Hepatocyte (in vitro differentiated cells): Measurements from ENCODE around the gene CFAP52. TPM values are rescaled to one million over a fixed set of nuclear protein-coding genes. Genes with fewer than 3 reads are reported as not detected.
"Not testable (repeated sequence)": the region's sequence is repeated elsewhere in the genome, so short reads cannot be mapped to it uniquely, and the experiment has no call there.

Source experiments
- DNase-seq: peaks from one replicate; pipeline ENCODE4 v3.0.0-alpha.2; 2016; ENCODE audit warnings: low spot score
- H2AFZ ChIP-seq: fragments of 200-600 bp; sonication (generic); 2 replicates; pipeline ENCODE4 v1.6.0; 2016; ENCODE audit warnings: antibody characterized with exemption, mild to moderate bottlenecking
- H3K27ac ChIP-seq: fragments of 200-600 bp; sonication (generic); 2 replicates; pipeline ENCODE4 v1.5.1; 2016; ENCODE audit warnings: mild to moderate bottlenecking
- H3K27me3 ChIP-seq: fragments of 200-600 bp; sonication (generic); 2 replicates; pipeline ENCODE4 v1.6.1; 2016
- H3K36me3 ChIP-seq: fragments of 200-600 bp; sonication (generic); replicated peaks from 2 replicates; pipeline ENCODE4 v1.5.1; 2016; ENCODE audit warnings: low read depth; ENCODE audit not compliant: insufficient read depth
- H3K4me1 ChIP-seq: fragments of 200-600 bp; sonication (generic); 2 replicates; pipeline ENCODE4 v1.5.1; 2016; ENCODE audit warnings: mild to moderate bottlenecking, moderate library complexity; ENCODE audit not compliant: insufficient read depth
- H3K4me2 ChIP-seq: fragments of 200-600 bp; sonication (generic); 2 replicates; pipeline ENCODE4 v1.6.0; 2016
- H3K4me3 ChIP-seq: fragments of 200-600 bp; sonication (generic); 2 replicates; pipeline ENCODE4 v1.5.1; 2016; ENCODE audit warnings: mild to moderate bottlenecking
- H3K79me2 ChIP-seq: fragments of 200-600 bp; sonication (generic); 2 replicates; pipeline ENCODE4 v1.6.0; 2017; ENCODE audit warnings: mild to moderate bottlenecking
- H3K9me2 ChIP-seq: fragments of 200-600 bp; sonication (generic); replicated peaks from 2 replicates; pipeline ENCODE4 v1.6.0; 2017; ENCODE audit warnings: mild to moderate bottlenecking; ENCODE audit not compliant: insufficient read depth
- H3K9me3 ChIP-seq: fragments of 200-600 bp; sonication (generic); 2 replicates; pipeline ENCODE4 v1.5.1; 2016; ENCODE audit warnings: low read depth, mild to moderate bottlenecking
- H4K20me1 ChIP-seq: fragments of 200-600 bp; sonication (generic); 2 replicates; pipeline ENCODE4 v1.6.0; 2016; ENCODE audit warnings: mild to moderate bottlenecking; ENCODE audit not compliant: insufficient read depth, poor library complexity, severe bottlenecking
- EZH2 ChIP-seq: fragments of 200-600 bp; sonication (generic); IDR thresholded peaks from 2 replicates; pipeline ENCODE4 v1.6.1; 2016; ENCODE audit warnings: antibody characterized with exemption, mild to moderate bottlenecking, borderline replicate concordance
- EZH2phosphoT487 ChIP-seq: fragments of 200-600 bp; sonication (generic); IDR thresholded peaks from one replicate; pipeline ENCODE4 v1.6.1; 2018; ENCODE audit warnings: antibody characterized with exemption, mild to moderate bottlenecking, low read depth, moderate library complexity; ENCODE audit not compliant: unreplicated experiment, severe bottlenecking
- WGBS: methylation state at CpG from one replicate; pipeline ENCODE4 v1.1.6; 2016; ENCODE audit warnings: low lambda C conversion rate; ENCODE audit errors: missing lambda C conversion rate; 5-methylcytosine and 5-hydroxymethylcytosine counted together
- polyA plus RNA-seq: library from polyadenylated mRNA; unstranded; fragments of >200 nt; fragmentation: Nextera tagmentation; extraction: Ambion mirVana; gene quantifications from 2 replicates; pipeline ENCODE4 v1.2.1, GENCODE V29; 2016
- total RNA-seq: library from RNA; depleted of rRNA; stranded (reverse); fragments of >200 nt; gene quantifications from 2 replicates; pipeline ENCODE4 v1.2.3, GENCODE V29; 2014
- TF ChIP-seq, protein P1 (sequence below): fragments of 200-600 bp; sonication (generic); IDR thresholded peaks from 2 replicates; pipeline ENCODE4 v1.5.1; 2016; ENCODE audit warnings: antibody characterized with exemption, mild to moderate bottlenecking; ENCODE audit not compliant: poor library complexity

CFAP52 gene
- total and polyA plus RNA-seq, 2 experiments from 2014 or later, result 0.67 TPM; not detected in 1

DNA sequence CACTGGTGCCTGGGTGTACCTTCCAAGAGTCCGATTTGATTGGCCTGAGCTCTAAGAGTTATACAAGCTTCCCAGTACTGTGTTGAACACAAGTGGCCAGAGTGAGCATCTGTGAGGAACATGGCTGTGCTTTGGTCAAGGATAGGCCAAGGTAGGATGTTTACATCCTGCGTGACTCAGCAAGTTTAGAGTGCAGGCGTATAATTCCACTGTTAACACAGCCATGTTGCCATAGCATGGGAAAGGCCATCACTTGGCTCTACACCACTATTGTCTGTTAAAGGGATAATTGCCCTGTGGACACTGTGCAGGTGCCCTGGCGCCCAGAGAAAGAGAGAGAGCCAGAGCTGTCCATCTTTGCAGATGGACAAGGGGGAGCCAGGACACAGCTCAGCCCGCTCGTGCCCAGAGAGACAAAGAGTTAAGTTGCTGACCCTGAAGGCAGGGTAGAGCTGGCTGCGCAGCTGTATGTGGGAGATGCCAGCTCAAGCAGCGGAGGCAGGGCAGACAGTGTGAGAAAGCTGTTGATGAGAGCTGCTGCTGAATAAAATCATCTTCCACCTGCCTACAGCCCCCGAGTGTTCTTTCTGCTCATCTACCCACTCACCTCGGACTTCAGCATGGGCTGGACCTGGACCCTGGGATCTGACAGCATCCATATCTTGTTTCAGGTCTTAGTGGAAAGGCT, 11.7 kb downstream of the CFAP52 start:
- no peak for TF ChIP-seq EZH2
- no peak for TF ChIP-seq EZH2phosphoT487
- TF ChIP-seq, protein P1, sequence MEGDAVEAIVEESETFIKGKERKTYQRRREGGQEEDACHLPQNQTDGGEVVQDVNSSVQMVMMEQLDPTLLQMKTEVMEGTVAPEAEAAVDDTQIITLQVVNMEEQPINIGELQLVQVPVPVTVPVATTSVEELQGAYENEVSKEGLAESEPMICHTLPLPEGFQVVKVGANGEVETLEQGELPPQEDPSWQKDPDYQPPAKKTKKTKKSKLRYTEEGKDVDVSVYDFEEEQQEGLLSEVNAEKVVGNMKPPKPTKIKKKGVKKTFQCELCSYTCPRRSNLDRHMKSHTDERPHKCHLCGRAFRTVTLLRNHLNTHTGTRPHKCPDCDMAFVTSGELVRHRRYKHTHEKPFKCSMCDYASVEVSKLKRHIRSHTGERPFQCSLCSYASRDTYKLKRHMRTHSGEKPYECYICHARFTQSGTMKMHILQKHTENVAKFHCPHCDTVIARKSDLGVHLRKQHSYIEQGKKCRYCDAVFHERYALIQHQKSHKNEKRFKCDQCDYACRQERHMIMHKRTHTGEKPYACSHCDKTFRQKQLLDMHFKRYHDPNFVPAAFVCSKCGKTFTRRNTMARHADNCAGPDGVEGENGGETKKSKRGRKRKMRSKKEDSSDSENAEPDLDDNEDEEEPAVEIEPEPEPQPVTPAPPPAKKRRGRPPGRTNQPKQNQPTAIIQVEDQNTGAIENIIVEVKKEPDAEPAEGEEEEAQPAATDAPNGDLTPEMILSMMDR, result no peak
- Histone ChIP-seq H3K9me3 (no peaks in the 10 kb centered on the region), H3K4me1 (no peaks in the 10 kb centered on the region), H3K4me3 (no peak overlapping the region), H3K79me2 (no peaks in the 10 kb centered on the region), H2AFZ (no peak overlapping the region), H3K9me2 (no peaks in the 10 kb centered on the region), H3K27ac (no peak overlapping the region), H3K4me2 (no peak overlapping the region), H4K20me1 (no peaks in the 10 kb centered on the region), H3K27me3 (no peaks in the 10 kb centered on the region), H3K36me3 (no peaks in the 10 kb centered on the region)
- 94% methylated on average over 10 of the region's 10 CpGs for WGBS
- no peak for DNase-seq

DNA sequence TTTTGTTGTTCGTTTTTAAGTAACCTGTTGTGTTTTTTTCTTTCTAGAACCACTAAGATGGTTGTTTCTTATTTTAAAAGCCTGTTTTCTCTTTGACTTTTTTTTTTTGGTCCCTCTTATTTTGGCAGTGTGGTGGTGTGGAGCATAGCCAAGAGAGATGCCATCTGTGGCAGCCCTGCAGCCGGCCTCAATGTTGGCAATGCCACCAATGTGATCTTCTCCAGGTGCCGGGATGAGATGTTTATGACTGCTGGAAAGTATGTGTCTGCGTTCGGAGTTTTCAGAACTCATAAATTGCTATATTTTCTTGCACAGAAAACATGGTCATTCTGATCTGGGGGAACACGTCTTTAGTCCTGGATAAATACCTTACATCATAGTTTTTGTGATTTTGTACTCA, 17.6 kb downstream of the CFAP52 start:
- Histone ChIP-seq H3K36me3 (no peaks in the 10 kb centered on the region), H3K9me2 (no peaks in the 10 kb centered on the region), H3K4me1 (no peaks in the 10 kb centered on the region), H3K9me3 (no peaks in the 10 kb centered on the region), H3K4me3 (no peak overlapping the region), H3K27me3 (no peaks in the 10 kb centered on the region), H3K27ac (no peak overlapping the region), H3K4me2 (no peak overlapping the region), H2AFZ (no peak overlapping the region), H4K20me1 (no peaks in the 10 kb centered on the region), H3K79me2 (no peaks in the 10 kb centered on the region)
- 80% methylated on average over 6 of the region's 6 CpGs for WGBS
- TF ChIP-seq, protein P1, result no peak
- TF ChIP-seq EZH2phosphoT487 (no peak), EZH2 (no peak)
- DNase-seq, result no peak

DNA sequence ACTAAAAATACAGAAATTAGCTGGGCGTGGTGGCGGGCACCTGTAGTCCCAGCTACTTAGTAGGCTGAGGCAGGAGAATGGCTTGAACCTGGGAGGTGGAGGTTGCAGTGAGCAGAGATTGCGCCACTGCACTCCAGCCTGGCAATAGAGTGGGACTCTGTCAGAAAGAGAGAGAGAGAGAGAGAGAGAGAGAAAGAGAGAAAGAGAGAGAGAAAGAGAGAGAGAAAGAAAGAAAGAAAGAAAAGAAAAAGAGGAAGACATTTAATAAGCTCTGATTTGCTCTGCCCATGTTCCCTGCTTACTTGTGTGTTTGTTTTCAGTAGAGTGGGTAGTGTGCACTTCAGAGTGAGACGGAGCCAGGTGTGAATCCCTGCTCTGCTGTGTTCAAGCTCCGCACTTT, 21.2 kb downstream of the CFAP52 start:
- not testable (repeated sequence) for H3K4me3 ChIP-seq, DNase-seq, H3K79me2 ChIP-seq, H3K9me3 ChIP-seq, H3K4me2 ChIP-seq, H3K27me3 ChIP-seq, H2AFZ ChIP-seq, H3K9me2 ChIP-seq, H4K20me1 ChIP-seq, H3K4me1 ChIP-seq, H3K36me3 ChIP-seq, H3K27ac ChIP-seq
- WGBS, result 92% methylated on average over 5 of the region's 5 CpGs

DNA sequence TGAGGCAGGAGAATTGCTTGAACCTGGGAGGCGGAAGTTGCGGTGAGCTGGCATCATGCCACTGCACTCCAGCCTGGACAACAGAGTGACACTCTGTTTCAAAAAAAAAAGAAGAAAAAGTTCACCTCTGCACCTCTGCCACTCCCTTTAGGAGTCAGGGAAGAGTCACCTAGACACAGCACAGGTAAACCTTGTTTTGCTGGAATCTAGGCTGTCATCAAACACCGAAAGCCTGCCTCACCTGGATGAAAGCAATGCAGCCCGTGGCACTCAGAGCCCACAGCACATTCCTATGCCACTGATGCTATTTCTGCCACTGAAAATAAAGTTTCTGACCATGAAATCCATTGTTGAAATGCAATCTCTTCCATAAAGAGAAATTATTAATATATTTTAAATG, 22.2 kb downstream of the CFAP52 start:
- Histone ChIP-seq H3K4me1 (no peaks in the 10 kb centered on the region), H3K27ac (no peak overlapping the region), H3K4me2 (no peak overlapping the region), H3K27me3 (no peaks in the 10 kb centered on the region), H2AFZ (no peak overlapping the region), H3K79me2 (no peaks in the 10 kb centered on the region), H4K20me1 (no peaks in the 10 kb centered on the region), H3K9me2 (no peaks in the 10 kb centered on the region), H3K4me3 (no peak overlapping the region), H3K9me3 (no peaks in the 10 kb centered on the region), H3K36me3 (no peaks in the 10 kb centered on the region)
- TF ChIP-seq EZH2 (no peak), EZH2phosphoT487 (no peak)
- TF ChIP-seq, protein P1, result no peak
- DNase-seq, result no peak
- 91% methylated on average over 4 of the region's 4 CpGs for WGBS

DNA sequence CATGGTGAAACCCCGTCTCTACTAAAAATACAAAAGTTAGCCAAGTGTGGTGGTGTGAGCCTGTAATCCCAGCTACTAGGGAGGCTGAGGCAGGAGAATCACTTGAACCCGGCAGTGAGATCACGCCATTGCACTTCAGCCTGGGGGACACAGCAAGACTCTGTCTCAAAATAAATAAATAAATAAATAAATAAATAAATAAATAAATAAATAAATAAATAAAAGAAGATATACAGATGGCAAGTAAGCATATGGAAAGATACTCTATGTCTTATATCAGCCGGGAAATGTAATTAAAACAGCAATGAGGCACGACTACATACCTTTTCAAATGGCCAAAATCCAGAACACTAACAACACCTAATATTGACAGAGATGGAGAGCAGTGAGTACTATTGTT, 28.1 kb downstream of the CFAP52 start:
- not testable (repeated sequence) for H4K20me1 ChIP-seq, H3K4me1 ChIP-seq, H3K79me2 ChIP-seq, H3K27ac ChIP-seq, H3K4me3 ChIP-seq, H2AFZ ChIP-seq, H3K9me2 ChIP-seq, H3K36me3 ChIP-seq, H3K9me3 ChIP-seq, DNase-seq, H3K4me2 ChIP-seq, H3K27me3 ChIP-seq
- WGBS, result 88% methylated on average over 5 of the region's 5 CpGs
